ENCODE data around the gene FLAD1.

DNA sequence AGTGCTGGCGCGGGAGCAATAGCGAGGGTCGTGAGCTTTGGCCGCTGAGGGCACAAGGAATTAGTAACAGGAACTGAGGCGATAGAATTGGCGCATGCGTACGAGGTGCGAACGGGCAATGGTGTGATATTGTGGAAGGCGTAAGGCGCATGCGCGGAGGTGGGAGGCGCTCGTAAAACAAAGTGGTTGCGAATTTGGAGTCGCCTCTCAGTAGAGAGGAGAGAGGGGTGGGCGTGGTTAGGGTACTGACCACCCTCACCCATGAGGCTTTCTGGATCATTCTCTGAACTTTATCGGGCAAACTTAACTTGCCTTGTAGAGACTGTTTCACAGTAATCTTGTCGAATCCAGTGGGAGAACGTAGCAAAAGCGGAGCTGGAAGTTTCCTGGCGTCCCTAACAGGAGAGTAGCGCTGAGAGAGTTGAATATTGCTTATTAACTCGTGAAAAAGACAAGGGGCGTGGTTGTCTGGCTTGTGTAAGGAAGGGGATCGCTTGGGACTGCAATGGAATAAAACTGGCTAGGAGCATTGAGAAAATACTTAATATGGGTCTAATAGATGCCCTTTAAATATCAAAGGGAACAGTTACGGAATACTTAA lies 8.2 kb upstream of the FLAD1 start:
- TF ChIP-seq POLR2AphosphoS5 (IDR thresholded peaks at IDR 0.05) = peak in 1 of 2 donors; percentile 91
- TF ChIP-seq POLR2A (IDR thresholded peaks at IDR 0.05; ENCODE audit: low read depth) = peak; percentile 22
- TF ChIP-seq, protein P1, sequence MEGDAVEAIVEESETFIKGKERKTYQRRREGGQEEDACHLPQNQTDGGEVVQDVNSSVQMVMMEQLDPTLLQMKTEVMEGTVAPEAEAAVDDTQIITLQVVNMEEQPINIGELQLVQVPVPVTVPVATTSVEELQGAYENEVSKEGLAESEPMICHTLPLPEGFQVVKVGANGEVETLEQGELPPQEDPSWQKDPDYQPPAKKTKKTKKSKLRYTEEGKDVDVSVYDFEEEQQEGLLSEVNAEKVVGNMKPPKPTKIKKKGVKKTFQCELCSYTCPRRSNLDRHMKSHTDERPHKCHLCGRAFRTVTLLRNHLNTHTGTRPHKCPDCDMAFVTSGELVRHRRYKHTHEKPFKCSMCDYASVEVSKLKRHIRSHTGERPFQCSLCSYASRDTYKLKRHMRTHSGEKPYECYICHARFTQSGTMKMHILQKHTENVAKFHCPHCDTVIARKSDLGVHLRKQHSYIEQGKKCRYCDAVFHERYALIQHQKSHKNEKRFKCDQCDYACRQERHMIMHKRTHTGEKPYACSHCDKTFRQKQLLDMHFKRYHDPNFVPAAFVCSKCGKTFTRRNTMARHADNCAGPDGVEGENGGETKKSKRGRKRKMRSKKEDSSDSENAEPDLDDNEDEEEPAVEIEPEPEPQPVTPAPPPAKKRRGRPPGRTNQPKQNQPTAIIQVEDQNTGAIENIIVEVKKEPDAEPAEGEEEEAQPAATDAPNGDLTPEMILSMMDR (IDR thresholded peaks at IDR 0.05) = no peak
